Activated CD8-positive, alpha-beta memory T cell treated with anti-CD3 and anti-CD28 coated beads, Interleukin-2, amount 50 U/mL, for 1 hour (primary cell): ENCODE results near the gene YJU2.
A peak's percentile ranks its signal among the peaks of the same experiment; 100 is the strongest.
"Not testable (repeated sequence)": the region's sequence is repeated elsewhere in the genome, so short reads cannot be mapped to it uniquely, and the experiment has no call there.

ENCODE experiments used
- DNase-seq: peaks from one replicate; pipeline ENCODE4 v3.0.0-alpha.2; 2020; ENCODE audit errors: extremely low read depth

YJU2 gene

DNA sequence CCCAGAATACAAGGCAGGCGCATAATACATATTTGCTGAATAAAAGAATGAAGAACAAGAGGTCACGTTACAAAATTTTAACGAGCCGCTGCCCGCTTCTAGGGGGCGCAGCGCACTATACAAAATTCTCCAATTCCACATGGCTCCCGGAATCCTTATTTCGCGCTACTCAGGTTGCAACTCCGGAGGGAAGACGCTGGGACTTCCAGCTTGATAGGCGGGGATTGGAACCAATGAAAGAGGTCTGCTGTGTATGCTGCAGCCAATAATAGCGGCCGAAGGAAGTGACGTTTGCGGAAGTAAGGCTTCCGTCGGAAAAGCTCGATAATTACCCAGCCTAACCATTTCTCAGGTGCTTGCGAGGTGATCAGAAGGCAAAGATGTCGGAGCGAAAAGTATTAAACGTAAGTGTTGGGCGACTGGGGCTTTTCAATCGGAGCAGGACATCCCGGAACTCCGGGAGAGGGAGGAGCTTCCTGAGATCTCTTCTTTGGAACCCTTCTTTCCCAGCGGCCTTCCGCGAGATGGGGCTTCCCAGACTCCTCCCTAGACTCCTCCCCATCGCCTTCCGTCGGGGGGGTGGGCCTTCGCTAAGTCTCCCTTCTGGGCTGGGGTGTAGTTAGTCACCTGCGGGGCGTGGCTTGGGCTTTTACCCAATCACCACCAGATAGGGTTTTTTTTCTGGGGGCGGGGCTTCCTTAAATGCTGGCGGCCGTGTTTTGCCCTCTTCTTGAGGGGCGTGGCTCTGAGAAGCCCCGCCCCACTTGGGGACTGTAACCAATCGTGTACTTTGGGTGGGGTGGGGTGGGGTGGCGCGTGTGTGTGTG is at the start of gene YJU2:
TSS of gene YJU2 (plus strand) at position 314 of the 827 bp plus-strand sequence. CDS start at position 381, 67 bp downstream.
- DNase-seq: peak; percentile 98

GRCh38 chr19:4197228-4197624 is 49.7 kb upstream of the YJU2 start:
- DNase-seq: no peak

DNA sequence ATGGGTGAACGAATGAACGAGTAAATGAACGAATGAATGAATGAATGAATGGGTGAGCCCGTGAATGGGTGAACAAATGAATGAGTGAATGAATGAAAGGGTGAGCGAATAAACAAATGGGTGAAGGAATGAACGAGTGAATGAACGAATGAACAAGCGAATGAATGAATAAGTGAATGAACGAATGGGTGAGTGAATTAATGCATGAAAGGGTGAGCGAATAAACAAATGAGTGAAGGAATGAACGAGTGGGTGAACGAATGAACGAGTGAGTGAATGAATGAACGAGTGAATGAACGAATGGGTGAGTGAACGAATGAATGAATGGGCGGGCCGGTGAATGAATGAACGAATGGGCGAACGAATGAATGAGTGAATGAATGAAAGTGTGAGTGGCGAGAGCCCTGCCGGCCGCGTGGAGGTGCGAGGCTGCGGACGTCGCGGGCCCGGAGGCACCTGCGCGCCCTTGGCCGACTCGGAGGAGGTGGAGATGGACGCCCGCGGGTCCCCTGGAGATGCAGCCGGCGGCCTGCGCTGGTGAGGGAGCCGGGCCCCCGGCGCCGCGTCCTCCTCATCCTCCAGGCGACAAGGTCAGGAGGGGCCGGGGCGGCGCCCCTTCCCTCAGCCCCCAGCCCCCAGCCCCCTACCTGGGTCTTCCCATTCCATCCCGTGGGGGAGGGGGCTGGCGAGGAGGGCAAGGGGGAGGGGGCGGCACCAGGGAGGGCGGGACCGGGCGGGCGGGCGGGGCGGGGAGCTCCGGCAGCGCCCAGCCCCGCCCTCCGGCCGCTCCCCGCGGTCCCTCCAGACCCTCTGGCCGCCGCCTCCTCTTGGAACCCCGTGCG is 49.0 kb upstream of the YJU2 start:
- no peak for DNase-seq

GRCh38 chr19:4198467-4199126 is 48.3 kb upstream of the YJU2 start:
- DNase-seq: no peak

DNA sequence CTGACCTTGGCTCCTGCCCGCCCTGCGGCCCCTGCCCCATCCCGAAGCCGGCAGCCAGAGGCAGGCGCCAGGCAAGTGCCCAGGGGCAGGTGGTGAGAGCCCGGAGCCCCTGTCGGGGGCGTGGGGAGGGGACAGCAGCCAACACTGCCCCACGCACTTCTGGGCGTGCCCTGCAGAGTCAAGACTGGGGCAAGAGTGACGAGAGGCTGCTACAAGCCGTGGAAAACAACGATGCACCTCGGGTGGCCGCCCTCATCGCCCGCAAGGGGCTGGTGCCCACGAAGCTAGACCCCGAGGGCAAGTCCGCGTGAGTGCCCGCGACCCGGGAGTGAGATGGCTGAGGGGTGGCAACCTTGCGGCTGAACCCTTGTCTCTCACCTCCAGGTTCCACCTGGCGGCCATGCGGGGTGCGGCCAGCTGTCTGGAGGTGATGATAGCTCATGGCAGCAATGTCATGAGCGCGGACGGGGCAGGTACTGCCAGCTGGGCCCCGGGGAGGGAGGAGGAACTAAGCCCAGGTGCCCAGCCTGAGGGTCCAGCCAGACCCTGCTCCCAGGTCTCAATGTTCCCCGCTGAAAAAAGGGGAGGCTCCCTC is 47.1 kb upstream of the YJU2 start:
- DNase-seq: no peak

GRCh38 chr19:4200940-4201542 is 45.8 kb upstream of the YJU2 start:
- no peak for DNase-seq

DNA sequence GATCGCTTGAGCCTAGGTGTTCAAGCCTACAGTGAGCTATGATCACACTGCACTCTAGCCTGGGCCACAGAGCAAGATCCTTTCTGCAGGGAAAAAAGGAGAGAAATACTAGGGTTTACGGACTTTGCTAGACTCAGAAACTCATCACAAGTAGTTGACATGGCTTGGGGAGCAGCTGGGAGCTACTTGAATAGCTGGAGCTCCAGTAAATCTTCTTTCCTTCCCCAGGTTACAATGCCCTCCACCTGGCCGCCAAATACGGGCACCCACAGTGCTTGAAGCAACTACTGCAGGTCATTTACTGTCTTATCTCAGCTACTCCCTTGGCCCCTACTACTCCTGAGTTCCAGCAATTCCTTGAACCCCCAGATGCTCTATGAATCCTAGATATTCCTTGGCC is 45.1 kb upstream of the YJU2 start:
- DNase-seq: no peak

GRCh38 chr19:4206818-4207484 is 39.9 kb upstream of the YJU2 start:
- DNase-seq: no peak

GRCh38 chr19:4208385-4209094 is 38.3 kb upstream of the YJU2 start:
- no peak for DNase-seq

DNA sequence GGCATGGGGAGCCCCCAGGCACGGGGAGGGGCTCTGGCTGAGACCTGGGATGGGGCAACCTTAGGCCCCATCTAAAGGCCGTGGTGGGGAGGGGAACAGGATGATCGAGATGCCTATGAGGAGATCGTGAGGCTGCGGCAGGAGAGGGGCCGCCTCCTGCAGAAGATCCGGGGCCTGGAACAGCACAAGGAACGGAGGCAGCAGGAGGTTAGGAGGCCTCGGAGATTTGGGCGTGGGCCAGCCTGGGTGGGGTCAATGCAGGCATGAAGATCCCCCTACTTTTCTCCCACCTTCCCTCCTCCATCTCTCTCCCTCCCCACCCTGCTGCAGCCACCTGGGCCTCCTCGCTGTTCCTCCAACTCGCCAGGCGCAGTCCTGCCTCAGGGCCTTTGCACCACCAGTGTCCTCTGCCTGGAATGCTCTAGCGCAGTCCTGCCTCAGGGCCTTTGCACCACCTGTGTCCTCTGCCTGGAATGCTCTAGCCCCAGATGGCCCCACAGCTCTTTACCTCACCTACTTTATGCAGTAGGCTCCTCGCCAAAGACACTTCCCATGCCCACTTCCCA is 36.6 kb upstream of the YJU2 start:
- DNase-seq: no peak

GRCh38 chr19:4213116-4213515 is 33.8 kb upstream of the YJU2 start:
- DNase-seq: no peak

GRCh38 chr19:4215807-4216206 is 31.1 kb upstream of the YJU2 start:
- DNase-seq: no peak

DNA sequence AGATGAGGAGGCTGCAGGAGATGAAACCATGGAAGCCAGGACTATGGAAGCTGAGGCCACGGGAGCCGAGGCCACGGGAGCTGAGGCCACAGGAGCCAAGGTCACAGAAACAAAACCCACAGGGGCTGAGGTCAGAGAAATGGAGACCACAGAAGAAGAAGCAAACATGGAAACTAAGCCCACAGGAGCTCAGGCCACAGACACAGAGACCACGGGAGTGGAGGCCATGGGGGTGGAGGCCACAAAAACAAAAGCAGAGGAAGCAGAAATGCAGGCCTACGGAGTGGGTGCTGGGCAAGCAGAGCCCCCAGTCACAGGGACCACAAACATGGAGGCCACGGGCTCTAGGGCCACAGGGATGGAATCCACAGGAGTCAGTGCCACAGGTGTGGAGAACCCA is 30.0 kb upstream of the YJU2 start:
- DNase-seq: no peak

- no peak for DNase-seq
Measured at GRCh38 chr19:4217429-4218264, 29.2 kb upstream of the YJU2 start.

DNA sequence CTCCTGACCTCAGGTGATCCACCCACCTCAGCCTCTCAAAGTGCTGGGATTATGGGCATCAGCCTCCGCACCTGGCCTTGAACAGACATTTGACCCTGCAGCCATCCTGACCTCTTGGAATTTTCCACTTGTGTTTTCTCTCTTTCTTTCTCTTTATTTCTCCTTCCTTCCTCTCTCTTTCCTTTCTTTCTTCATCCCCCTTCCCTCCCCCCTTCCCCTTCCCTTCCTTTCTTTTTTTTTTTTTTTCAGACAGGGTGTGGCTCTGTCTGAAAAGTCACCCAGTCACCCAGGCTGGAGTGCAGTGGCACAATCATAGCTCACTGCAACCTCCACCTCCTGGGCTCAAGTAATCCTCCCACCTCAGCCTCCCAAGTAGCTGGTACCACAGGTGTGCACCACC is 28.4 kb upstream of the YJU2 start:
- DNase-seq: not testable (repeated sequence)

DNA sequence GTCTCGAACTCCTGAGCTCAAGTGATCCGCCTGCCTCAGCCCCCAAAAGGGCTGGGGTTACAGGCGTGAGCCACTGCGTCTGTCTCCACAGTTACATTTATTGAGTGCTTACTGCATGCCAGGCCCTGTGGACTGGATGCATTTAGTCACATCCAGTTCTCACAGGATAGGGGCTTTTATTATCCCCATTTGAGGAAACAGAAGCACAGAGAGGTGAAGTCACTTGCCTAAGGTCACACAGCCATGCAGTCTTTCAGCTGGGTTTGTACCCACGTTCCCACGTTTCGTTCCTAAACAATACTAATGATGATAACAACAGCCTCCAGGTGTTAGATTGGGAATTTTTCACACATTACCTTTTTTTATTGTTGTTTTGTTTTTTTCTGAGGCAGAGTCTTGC is 26.7 kb upstream of the YJU2 start:
- DNase-seq: no peak

DNA sequence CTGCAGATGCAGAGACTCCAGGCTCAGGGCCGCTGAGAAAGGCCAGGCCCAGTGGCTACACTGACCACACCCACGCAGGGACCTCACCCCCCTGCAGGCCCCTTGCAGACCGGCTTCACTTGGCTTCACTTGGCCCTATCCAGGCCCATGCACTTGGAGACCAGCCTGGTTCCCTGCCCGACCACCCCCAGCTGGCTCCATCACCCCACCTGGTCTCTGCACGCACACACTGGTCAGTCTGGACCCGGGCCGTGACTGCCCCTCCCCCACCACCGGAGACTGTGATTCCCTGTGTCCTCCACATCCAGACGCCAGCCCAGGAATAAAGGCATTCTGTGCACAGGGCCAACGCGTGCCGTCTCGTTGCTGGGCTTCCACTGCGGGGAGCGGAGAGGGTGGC is 22.4 kb upstream of the YJU2 start:
- DNase-seq: no peak

- DNase-seq: no peak
Measured at GRCh38 chr19:4225885-4226284, 21.0 kb upstream of the YJU2 start.

DNA sequence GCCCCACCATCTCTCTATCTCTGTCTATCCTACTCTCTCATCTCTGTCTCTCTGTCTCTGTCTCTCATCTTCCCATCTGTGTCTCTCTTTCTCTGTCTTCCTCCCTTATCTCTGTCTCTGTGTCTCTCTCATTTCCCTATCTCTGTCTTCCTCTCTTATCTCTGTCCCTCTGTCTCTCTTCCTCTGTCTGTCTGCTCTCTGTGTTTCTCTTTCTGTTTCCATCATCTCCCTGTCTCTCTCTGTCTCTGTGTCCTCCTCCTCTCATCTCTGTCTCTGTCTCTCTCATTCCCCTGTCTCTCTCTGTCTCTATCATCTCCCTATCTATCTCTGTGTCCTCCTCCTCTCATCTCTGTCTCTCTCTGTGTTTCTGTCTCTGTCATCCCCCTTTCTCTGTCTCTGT is 19.1 kb upstream of the YJU2 start:
- DNase-seq: no peak
